Fibroblast of pulmonary artery (primary cell): ENCODE data around the gene KDM2A.

Experiments used
- DNase-seq: peaks from one replicate; pipeline ENCODE4 v3.0.0-alpha.2; 2010; ENCODE audit warnings: low read depth
- H3K4me3 ChIP-seq: replicated peaks from 2 replicates; pipeline ENCODE4 v1.5.1; 2011; ENCODE audit warnings: low read depth, mild to moderate bottlenecking, control low read depth, low read length, moderate library complexity
- TF ChIP-seq, protein P1 (sequence below): IDR thresholded peaks from 2 replicates; pipeline ENCODE4 v1.5.1; 2011; ENCODE audit warnings: mild to moderate bottlenecking, control low read depth, low read length, inconsistent platforms; ENCODE audit errors: missing control alignments

The KDM2A gene

DNA sequence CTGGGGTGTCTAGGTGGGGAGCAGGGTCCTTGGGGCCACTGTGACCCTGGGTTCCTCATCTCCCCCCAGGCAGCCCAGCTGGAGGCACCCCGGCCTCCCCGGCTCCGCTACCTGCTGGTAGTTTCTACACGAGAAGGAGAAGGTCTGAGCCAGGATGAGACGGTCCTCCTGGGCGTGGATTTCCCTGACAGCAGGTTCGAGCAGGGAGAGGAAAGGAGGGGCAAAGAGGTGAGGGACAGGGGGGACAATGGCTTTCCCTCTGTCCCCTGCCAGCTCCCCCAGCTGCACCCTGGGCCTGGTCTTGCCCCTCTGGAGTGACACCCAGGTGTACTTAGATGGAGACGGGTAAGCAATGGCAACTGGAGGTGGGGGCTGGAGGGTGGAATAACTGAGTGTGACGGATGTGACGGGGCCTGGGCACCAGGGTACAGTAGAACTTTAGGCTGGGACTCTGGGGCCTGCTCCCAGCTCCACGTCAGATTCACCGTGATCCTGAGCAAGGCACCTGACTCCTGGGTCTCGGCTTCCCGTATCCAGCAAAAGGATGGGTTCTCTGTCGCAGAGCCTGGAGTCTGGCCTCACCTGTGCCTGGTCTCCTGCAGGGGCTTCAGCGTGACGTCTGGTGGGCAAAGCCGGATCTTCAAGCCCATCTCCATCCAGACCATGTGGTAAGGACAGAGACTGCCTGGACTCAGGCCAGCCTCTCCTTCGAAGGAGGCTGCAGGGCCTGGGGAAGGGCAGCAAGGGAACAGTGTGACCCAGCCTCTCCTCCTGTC, 187.9 kb downstream of the KDM2A start:
- TF ChIP-seq, protein P1, sequence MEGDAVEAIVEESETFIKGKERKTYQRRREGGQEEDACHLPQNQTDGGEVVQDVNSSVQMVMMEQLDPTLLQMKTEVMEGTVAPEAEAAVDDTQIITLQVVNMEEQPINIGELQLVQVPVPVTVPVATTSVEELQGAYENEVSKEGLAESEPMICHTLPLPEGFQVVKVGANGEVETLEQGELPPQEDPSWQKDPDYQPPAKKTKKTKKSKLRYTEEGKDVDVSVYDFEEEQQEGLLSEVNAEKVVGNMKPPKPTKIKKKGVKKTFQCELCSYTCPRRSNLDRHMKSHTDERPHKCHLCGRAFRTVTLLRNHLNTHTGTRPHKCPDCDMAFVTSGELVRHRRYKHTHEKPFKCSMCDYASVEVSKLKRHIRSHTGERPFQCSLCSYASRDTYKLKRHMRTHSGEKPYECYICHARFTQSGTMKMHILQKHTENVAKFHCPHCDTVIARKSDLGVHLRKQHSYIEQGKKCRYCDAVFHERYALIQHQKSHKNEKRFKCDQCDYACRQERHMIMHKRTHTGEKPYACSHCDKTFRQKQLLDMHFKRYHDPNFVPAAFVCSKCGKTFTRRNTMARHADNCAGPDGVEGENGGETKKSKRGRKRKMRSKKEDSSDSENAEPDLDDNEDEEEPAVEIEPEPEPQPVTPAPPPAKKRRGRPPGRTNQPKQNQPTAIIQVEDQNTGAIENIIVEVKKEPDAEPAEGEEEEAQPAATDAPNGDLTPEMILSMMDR: no peak
- DNase-seq: no peak
- no peak overlapping the region for H3K4me3 ChIP-seq

DNA sequence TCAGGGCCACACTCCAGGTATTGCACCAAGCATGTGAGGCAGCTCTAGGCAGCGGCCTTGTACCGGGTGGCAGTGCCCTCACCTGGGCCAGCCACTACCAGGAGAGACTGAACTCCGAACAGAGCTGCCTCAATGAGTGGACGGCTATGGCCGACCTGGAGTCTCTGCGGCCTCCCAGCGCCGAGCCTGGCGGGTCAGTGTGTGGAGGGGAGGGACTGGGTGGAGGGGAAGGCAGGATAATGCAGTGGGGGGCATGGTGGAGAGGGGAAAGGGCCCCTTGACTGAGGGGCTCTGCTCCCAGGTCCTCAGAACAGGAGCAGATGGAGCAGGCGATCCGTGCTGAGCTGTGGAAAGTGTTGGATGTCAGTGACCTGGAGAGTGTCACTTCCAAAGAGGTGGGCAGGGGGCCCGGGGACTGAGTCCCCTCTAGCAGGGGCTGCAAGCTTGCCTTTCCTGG, 188.5 kb downstream of the KDM2A start:
- no peak overlapping the region for H3K4me3 ChIP-seq
- TF ChIP-seq, protein P1: no peak
- DNase-seq: no peak
